ENCODE results near the gene SLC9B1.

DNA sequence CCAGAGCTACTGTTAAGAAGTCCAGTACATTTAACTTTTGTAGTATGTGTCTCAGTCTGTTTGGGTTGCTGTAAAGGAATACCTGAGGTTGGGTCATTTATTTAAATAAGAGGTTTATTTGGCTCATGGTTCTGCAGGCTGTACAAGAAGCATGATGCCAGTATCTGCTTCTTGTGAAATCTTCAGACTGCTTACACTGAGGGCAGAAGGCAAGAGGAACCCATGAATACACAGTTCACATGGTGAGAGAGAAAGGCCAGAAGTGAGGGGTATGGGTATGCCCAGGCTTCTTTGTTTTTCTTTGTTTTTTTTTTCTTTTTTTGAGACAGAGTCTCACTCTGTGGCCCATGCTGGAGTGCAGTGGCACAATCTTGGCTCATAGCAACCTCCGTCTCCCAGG, 156.8 kb downstream of the SLC9B1 start:
- TF ChIP-seq, protein P1, sequence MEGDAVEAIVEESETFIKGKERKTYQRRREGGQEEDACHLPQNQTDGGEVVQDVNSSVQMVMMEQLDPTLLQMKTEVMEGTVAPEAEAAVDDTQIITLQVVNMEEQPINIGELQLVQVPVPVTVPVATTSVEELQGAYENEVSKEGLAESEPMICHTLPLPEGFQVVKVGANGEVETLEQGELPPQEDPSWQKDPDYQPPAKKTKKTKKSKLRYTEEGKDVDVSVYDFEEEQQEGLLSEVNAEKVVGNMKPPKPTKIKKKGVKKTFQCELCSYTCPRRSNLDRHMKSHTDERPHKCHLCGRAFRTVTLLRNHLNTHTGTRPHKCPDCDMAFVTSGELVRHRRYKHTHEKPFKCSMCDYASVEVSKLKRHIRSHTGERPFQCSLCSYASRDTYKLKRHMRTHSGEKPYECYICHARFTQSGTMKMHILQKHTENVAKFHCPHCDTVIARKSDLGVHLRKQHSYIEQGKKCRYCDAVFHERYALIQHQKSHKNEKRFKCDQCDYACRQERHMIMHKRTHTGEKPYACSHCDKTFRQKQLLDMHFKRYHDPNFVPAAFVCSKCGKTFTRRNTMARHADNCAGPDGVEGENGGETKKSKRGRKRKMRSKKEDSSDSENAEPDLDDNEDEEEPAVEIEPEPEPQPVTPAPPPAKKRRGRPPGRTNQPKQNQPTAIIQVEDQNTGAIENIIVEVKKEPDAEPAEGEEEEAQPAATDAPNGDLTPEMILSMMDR (IDR thresholded peaks at IDR 0.05; ENCODE audit: insufficient read depth, low read length, poor library complexity, severe bottlenecking), result no peak
- no peak for TF ChIP-seq EZH2phosphoT487 (conservative IDR thresholded peaks at IDR 0.05; ENCODE audit: low read length)
